Stimulated activated CD8-positive, alpha-beta memory T cell treated with anti-CD3 and anti-CD28 coated beads, Interleukin-4, amount 100 ng/mL, for 48 hours (primary cell): ENCODE results near the gene WNK4.
A peak's percentile ranks its signal among the peaks of the same experiment; 100 is the strongest.
"Not testable (repeated sequence)": the region's sequence is repeated elsewhere in the genome, so short reads cannot be mapped to it uniquely, and the experiment has no call there.

Source experiments
- DNase-seq: peaks from one replicate; pipeline ENCODE4 v3.0.0-alpha.2; 2020

The WNK4 gene

GRCh38 chr17:42779936-42780850, at the start of gene WNK4:
TSS of gene WNK4 (plus strand) at chr17:42780610. CDS start at chr17:42780699, 89 bp downstream.
- no peak for DNase-seq

- no peak for DNase-seq
Measured at GRCh38 chr17:42740699-42741098, 39.7 kb upstream of the WNK4 start.

- DNase-seq: not testable (repeated sequence)
Measured at GRCh38 chr17:42742916-42743315, 37.5 kb upstream of the WNK4 start.

- DNase-seq: no peak
Measured at GRCh38 chr17:42743595-42744282, 36.7 kb upstream of the WNK4 start.

GRCh38 chr17:42744283-42744805, 36.1 kb upstream of the WNK4 start:
- peak; percentile 79 for DNase-seq

GRCh38 chr17:42744806-42745617, 35.4 kb upstream of the WNK4 start, which contains the start of gene EZH1:
TSS of gene EZH1 (minus strand) at chr17:42745040. CDS start at chr17:42728941, 16,099 bp downstream.
- DNase-seq: peak; percentile 92

- DNase-seq: no peak
Measured at GRCh38 chr17:42748202-42748907, 32.1 kb upstream of the WNK4 start.

- DNase-seq: no peak
Measured at GRCh38 chr17:42748908-42749798, 31.3 kb upstream of the WNK4 start.

GRCh38 chr17:42750739-42751344, 29.6 kb upstream of the WNK4 start:
- no peak for DNase-seq

- no peak for DNase-seq
Measured at GRCh38 chr17:42751628-42752027, 28.8 kb upstream of the WNK4 start.

- no peak for DNase-seq
Measured at GRCh38 chr17:42754782-42755181, 25.6 kb upstream of the WNK4 start.

- no peak for DNase-seq
Measured at GRCh38 chr17:42759982-42760651, 20.3 kb upstream of the WNK4 start.

- no peak for DNase-seq
Measured at GRCh38 chr17:42760652-42761581, 19.5 kb upstream of the WNK4 start, which contains the start of gene RAMP2. TSS of gene RAMP2 (plus strand) at chr17:42761227. CDS start at chr17:42761262, 35 bp downstream.

- DNase-seq: no peak
Measured at GRCh38 chr17:42761638-42762037, 18.8 kb upstream of the WNK4 start.

- no peak for DNase-seq
Measured at GRCh38 chr17:42766124-42766523, 14.3 kb upstream of the WNK4 start.

- DNase-seq: no peak
Measured at GRCh38 chr17:42767512-42767911, 12.9 kb upstream of the WNK4 start.

- DNase-seq: not testable (repeated sequence)
Measured at GRCh38 chr17:42768006-42768405, 12.4 kb upstream of the WNK4 start.

GRCh38 chr17:42769964-42770363, 10.4 kb upstream of the WNK4 start:
- not testable (repeated sequence) for DNase-seq

- no peak for DNase-seq
Measured at GRCh38 chr17:42772945-42773289, 7.5 kb upstream of the WNK4 start.
